Measurements from ENCODE around the gene ECT2.
A peak's percentile ranks its signal among the peaks of the same experiment; 100 is the strongest.
"Not testable (repeated sequence)": the region's sequence is repeated elsewhere in the genome, so short reads cannot be mapped to it uniquely, and the experiment has no call there.

The ECT2 gene

GRCh38 chr3:172717493-172718088 is 32.9 kb upstream of the ECT2 start:
- no peaks in the 10 kb centered on the region for H3K9me3 ChIP-seq (ENCODE audit: severe bottlenecking)
- DNase-seq = no peak
- H3K36me3 ChIP-seq = no peaks in the 10 kb centered on the region
- no peak overlapping the region for H3K27ac ChIP-seq
- TF ChIP-seq CTCF (IDR thresholded peaks at IDR 0.05; ENCODE audit: low read depth, low read length) = peak; percentile 12; the same call in 1 of the 2 replicates
- H3K27me3 ChIP-seq (ENCODE audit: insufficient read depth, low read depth, severe bottlenecking) = no peaks in the 10 kb centered on the region
- no peak overlapping the region for H3K4me3 ChIP-seq (ENCODE audit: low read depth, low read length)

- H3K27ac ChIP-seq; DNase-seq; H3K27me3 ChIP-seq (ENCODE audit: insufficient read depth, low read depth, severe bottlenecking); H3K4me3 ChIP-seq (ENCODE audit: low read depth, low read length); H3K36me3 ChIP-seq; H3K9me3 ChIP-seq (ENCODE audit: severe bottlenecking): not testable (repeated sequence)
Measured at GRCh38 chr3:172722536-172723040, 27.9 kb upstream of the ECT2 start.

DNA sequence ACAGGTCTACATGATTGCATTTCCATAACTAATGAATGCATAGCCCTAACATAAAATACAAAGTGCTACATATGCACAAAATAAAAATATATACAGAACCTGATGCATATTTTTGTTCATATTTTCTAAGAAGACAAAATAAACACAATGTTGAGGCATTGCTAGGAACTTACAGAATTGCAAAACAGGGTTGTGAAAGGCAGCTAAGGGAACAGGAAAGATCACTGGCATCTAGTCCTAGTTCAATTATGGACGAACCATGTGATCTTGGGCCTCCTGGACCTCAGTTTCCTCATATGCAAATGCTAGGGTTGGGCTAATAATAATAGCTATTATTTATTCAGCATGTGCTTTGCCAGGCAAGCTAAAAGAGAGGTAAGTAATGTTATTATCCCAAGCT is 24.1 kb upstream of the ECT2 start:
- H3K27me3 ChIP-seq (ENCODE audit: insufficient read depth, low read depth, severe bottlenecking) = no peaks in the 10 kb centered on the region
- no peaks in the 10 kb centered on the region for H3K9me3 ChIP-seq (ENCODE audit: severe bottlenecking)
- no peak overlapping the region for H3K4me3 ChIP-seq (ENCODE audit: low read depth, low read length)
- TF ChIP-seq CTCF (IDR thresholded peaks at IDR 0.05; ENCODE audit: low read depth, low read length) = no peak
- DNase-seq = no peak
- no peaks in the 10 kb centered on the region for H3K36me3 ChIP-seq
- no peak overlapping the region for H3K27ac ChIP-seq

DNA sequence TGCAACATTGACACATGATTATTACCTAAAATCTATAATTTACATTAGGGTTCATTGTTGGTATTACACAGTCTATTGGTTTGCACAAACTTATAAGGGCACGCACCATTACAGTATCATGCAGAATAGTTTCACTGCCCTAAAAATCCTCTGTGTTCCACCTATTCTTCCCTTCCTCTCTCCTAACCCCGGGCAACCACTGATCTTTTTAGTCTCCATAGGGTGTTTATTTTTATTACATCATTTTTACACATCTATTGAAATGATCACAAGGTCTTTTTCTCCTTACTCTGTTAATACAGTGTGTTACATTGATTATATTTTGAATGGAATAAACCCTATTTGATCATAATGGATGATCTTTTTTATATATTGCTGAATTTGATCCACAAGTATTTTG is 15.5 kb upstream of the ECT2 start:
- Histone ChIP-seq H3K36me3 (no peaks in the 10 kb centered on the region), H3K27me3 (ENCODE audit: insufficient read depth, low read depth, severe bottlenecking) (no peaks in the 10 kb centered on the region), H3K9me3 (ENCODE audit: severe bottlenecking) (no peaks in the 10 kb centered on the region), H3K4me3 (ENCODE audit: low read depth, low read length) (no peak overlapping the region), H3K27ac (no peak overlapping the region)
- no peak for DNase-seq
- no peak for TF ChIP-seq CTCF (IDR thresholded peaks at IDR 0.05; ENCODE audit: low read depth, low read length)

DNA sequence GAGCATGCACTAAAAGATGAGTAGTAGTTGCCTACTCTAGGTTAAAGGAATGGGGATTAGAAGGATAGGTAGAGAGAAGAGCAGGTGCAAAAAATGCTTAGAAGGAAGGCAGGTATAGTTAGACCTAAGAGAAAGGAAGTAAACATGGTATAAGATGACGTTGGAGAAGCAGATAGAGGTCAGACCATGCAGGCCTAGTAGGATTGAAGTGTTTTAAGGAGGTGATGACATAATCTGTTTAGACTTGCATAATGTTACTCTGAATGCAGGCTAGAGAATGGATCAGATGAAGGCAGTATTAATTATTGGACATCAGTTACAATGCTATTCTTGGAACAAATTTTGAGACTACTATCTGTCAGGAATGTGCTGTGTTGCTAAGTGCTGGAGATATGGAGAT is 11.1 kb upstream of the ECT2 start:
- DNase-seq = no peak
- no peak overlapping the region for H3K4me3 ChIP-seq (ENCODE audit: low read depth, low read length)
- no peaks in the 10 kb centered on the region for H3K9me3 ChIP-seq (ENCODE audit: severe bottlenecking)
- TF ChIP-seq CTCF (IDR thresholded peaks at IDR 0.05; ENCODE audit: low read depth, low read length) = no peak
- no peaks in the 10 kb centered on the region for H3K36me3 ChIP-seq
- no peak overlapping the region for H3K27ac ChIP-seq
- no peaks in the 10 kb centered on the region for H3K27me3 ChIP-seq (ENCODE audit: insufficient read depth, low read depth, severe bottlenecking)

- DNase-seq = no peak
- TF ChIP-seq CTCF (IDR thresholded peaks at IDR 0.05; ENCODE audit: low read depth, low read length) = no peak
Measured at GRCh38 chr3:172746475-172746874, 4.1 kb upstream of the ECT2 start.

More at GRCh38 chr3:172746475-172746874, 4.1 kb upstream of the ECT2 start:
- H3K4me3 ChIP-seq (ENCODE audit: low read depth, low read length) = no peak overlapping the region
- H3K36me3 ChIP-seq = peaks cover 4% of the 10 kb centered on the region
- no peaks in the 10 kb centered on the region for H3K27me3 ChIP-seq (ENCODE audit: insufficient read depth, low read depth, severe bottlenecking)
- no peak overlapping the region for H3K27ac ChIP-seq
- no peaks in the 10 kb centered on the region for H3K9me3 ChIP-seq (ENCODE audit: severe bottlenecking)

Data from WERI-Rb-1 (cell line).